Stomach (tissue), 4 donors: ENCODE measurements around the gene BLOC1S6.

ENCODE experiments used
- EP300 ChIP-seq: sonication (generic); formaldehyde crosslinking; IDR thresholded peaks from one replicate; pipeline ENCODE4 v1.6.1; 2017; ENCODE audit warnings: antibody characterized with exemption
- POLR2A ChIP-seq, 4 donors: fragments of 450-650 bp; IDR thresholded peaks; one replicate each; pipeline ENCODE4 v1.6.1; 2016; ENCODE audit warnings: antibody characterized with exemption in 4 of 4, control low read depth in 2 of 4, mild to moderate bottlenecking in 1 of 4, moderate library complexity in 1 of 4
- POLR2AphosphoS5 ChIP-seq, 3 donors: sonication (generic); formaldehyde crosslinking; IDR thresholded peaks; one replicate each; pipeline ENCODE4 v1.6.1; 2016; ENCODE audit warnings: antibody characterized with exemption in 3 of 3
- TF ChIP-seq, protein P1 (sequence below), 7 experiments: fragments of 450-650 bp in 4 of 7; fragments of 200-600 bp in 3 of 7; sonication (generic) in 3 of 7; IDR thresholded peaks; one replicate each; pipeline ENCODE4 v1.5.1; 2016 to 2019; ENCODE audit warnings: antibody characterized with exemption in 7 of 7, control low read depth in 2 of 7, mild to moderate bottlenecking in 1 of 7

DNA sequence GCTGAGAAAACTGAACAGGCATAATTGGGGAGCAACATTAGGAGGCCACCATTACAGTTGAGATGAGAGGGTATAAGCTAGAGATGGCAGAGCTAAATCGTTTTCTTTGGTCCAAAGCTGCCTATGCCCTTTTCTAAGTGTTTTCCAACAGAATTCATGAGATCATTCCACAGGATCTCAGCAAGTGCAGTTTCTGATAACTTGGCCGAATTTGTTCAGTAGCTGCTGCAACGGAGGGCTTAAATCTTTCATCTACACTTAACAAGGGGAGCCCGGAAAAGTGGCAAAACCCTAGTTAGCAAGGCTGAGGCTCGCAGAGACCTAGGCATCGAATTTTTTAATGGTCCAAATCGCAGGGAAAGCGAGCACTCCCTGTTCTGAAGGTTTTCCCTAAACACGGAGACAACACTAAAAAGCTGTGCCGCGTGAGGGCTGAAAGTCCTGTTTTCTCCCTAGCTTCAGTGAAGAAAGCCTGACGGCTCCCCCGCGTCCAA is 531 bp upstream of the BLOC1S6 start:
- TF ChIP-seq, protein P1, sequence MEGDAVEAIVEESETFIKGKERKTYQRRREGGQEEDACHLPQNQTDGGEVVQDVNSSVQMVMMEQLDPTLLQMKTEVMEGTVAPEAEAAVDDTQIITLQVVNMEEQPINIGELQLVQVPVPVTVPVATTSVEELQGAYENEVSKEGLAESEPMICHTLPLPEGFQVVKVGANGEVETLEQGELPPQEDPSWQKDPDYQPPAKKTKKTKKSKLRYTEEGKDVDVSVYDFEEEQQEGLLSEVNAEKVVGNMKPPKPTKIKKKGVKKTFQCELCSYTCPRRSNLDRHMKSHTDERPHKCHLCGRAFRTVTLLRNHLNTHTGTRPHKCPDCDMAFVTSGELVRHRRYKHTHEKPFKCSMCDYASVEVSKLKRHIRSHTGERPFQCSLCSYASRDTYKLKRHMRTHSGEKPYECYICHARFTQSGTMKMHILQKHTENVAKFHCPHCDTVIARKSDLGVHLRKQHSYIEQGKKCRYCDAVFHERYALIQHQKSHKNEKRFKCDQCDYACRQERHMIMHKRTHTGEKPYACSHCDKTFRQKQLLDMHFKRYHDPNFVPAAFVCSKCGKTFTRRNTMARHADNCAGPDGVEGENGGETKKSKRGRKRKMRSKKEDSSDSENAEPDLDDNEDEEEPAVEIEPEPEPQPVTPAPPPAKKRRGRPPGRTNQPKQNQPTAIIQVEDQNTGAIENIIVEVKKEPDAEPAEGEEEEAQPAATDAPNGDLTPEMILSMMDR (IDR thresholded peaks at IDR 0.05), result no peak
- TF ChIP-seq POLR2A (IDR thresholded peaks at IDR 0.05), result no peak
- TF ChIP-seq POLR2AphosphoS5 (IDR thresholded peaks at IDR 0.05), result no peak
- no peak for TF ChIP-seq EP300
